DMS153 (cell line): ENCODE results near the gene ARSB.
A peak's percentile ranks its signal among the peaks of the same experiment; 100 is the strongest.
"Not testable (repeated sequence)": the region's sequence is repeated elsewhere in the genome, so short reads cannot be mapped to it uniquely, and the experiment has no call there.

ENCODE experiments used
- DNase-seq: peaks from one replicate; lab custom pipeline; 2025; lab: John Stamatoyannopoulos, UW

The ARSB gene

GRCh38 chr5:78953092-78953800, 31.9 kb downstream of the ARSB start:
- DNase-seq: no peak

GRCh38 chr5:78930721-78931120, 54.4 kb downstream of the ARSB start:
- DNase-seq: no peak

- no peak for DNase-seq
Measured at GRCh38 chr5:78929833-78930232, 55.3 kb downstream of the ARSB start.

GRCh38 chr5:78927657-78928282, 57.3 kb downstream of the ARSB start:
- no peak for DNase-seq

- no peak for DNase-seq
Measured at GRCh38 chr5:78926252-78926651, 58.9 kb downstream of the ARSB start.

GRCh38 chr5:78925129-78925876, 59.8 kb downstream of the ARSB start:
- no peak for DNase-seq

GRCh38 chr5:78923622-78923970, 61.5 kb downstream of the ARSB start:
- no peak for DNase-seq

GRCh38 chr5:78922879-78923621, 62.1 kb downstream of the ARSB start:
- DNase-seq: no peak

GRCh38 chr5:78920604-78921003, 64.5 kb downstream of the ARSB start:
- peak; percentile 7 for DNase-seq

- DNase-seq: no peak
Measured at GRCh38 chr5:78919796-78920195, 65.3 kb downstream of the ARSB start.

- no peak for DNase-seq
Measured at GRCh38 chr5:78916044-78916443, 69.1 kb downstream of the ARSB start.

GRCh38 chr5:78915170-78915569, 69.9 kb downstream of the ARSB start:
- no peak for DNase-seq

- no peak for DNase-seq
Measured at GRCh38 chr5:78912811-78913210, 72.3 kb downstream of the ARSB start.

GRCh38 chr5:78912085-78912771, 72.9 kb downstream of the ARSB start:
- peak; percentile 46 for DNase-seq

- DNase-seq: not testable (repeated sequence)
Measured at GRCh38 chr5:78909224-78909983, 75.7 kb downstream of the ARSB start.

GRCh38 chr5:78908173-78909061, 76.7 kb downstream of the ARSB start:
- DNase-seq: peak; percentile 91

- DNase-seq: no peak
Measured at GRCh38 chr5:78907255-78907891, 77.7 kb downstream of the ARSB start.

GRCh38 chr5:78905084-78905938, 79.8 kb downstream of the ARSB start:
- DNase-seq: no peak

GRCh38 chr5:78903861-78904260, 81.2 kb downstream of the ARSB start:
- no peak for DNase-seq
